Lung (tissue), 12 donors: ENCODE data around the gene CFLAR. TPM values are rescaled to one million over a fixed set of nuclear protein-coding genes. Genes with fewer than 3 reads are reported as not detected.

Source experiments
- ATAC-seq: fragments of 200-7000 bp; cut with Tn5 transposase; one replicate; pipeline ENCODE4 v1.9.1; 2020; ENCODE audit warnings: moderate number of reproducible peaks; ENCODE audit not compliant: insufficient read depth, low FRiP score
- DNase-seq, 3 donors: peaks; one replicate each; pipeline ENCODE4 v3.0.0-alpha.2; 2013 to 2017
- H3K27ac ChIP-seq, 2 donors: one replicate each; pipeline ENCODE4 v1.5.1; 2013; ENCODE audit warnings: mild to moderate bottlenecking in 2 of 2, moderate library complexity in 2 of 2, control low read depth in 1 of 2, inconsistent platforms in 1 of 2, low read depth in 1 of 2, low read length in 1 of 2
- H3K27me3 ChIP-seq, 3 donors: one replicate each; pipeline ENCODE4 v1.5.1; 2013; ENCODE audit warnings: low read length in 2 of 3; ENCODE audit not compliant: control insufficient read depth in 3 of 3, insufficient read depth in 3 of 3
- H3K36me3 ChIP-seq, 4 donors: one replicate each; pipeline ENCODE4 v1.5.1; 2013; ENCODE audit warnings: low read length in 4 of 4, mild to moderate bottlenecking in 1 of 4, moderate library complexity in 1 of 4; ENCODE audit not compliant: control insufficient read depth in 4 of 4, insufficient read depth in 4 of 4
- H3K4me1 ChIP-seq, 5 donors: one replicate each; pipeline ENCODE4 v1.5.1; 2013; ENCODE audit warnings: low read length in 5 of 5, mild to moderate bottlenecking in 2 of 5, moderate library complexity in 1 of 5; ENCODE audit not compliant: control insufficient read depth in 5 of 5, insufficient read depth in 5 of 5
- H3K4me3 ChIP-seq: one replicate; pipeline ENCODE4 v1.5.1; 2013; ENCODE audit warnings: mild to moderate bottlenecking, control low read depth, moderate library complexity
- H3K9ac ChIP-seq, 2 donors: one replicate each; pipeline ENCODE4 v1.5.1; 2013; ENCODE audit warnings: low read length in 2 of 2, control low read depth in 1 of 2; ENCODE audit not compliant: insufficient read depth in 1 of 2
- H3K9me3 ChIP-seq, 4 donors: one replicate each; pipeline ENCODE4 v1.5.1; 2013; ENCODE audit warnings: low read length in 3 of 4, mild to moderate bottlenecking in 1 of 4, moderate library complexity in 1 of 4; ENCODE audit not compliant: control insufficient read depth in 4 of 4, insufficient read depth in 3 of 4
- WGBS, 2 donors: extraction: QIAGEN DNeasy Blood & Tissue Kit; methylation state at CpG; one replicate each; pipeline ENCODE4 v1.1.7; 2013; 5-methylcytosine and 5-hydroxymethylcytosine counted together
- polyA plus RNA-seq, 2 donors: library from polyadenylated mRNA; stranded (reverse); fragments of 200-250 nt; gene quantifications; one replicate each; pipeline ENCODE4 v1.2.1, GENCODE V29; 2013
- total RNA-seq, 2 donors: library from RNA; depleted of rRNA in 1 of 2; stranded (reverse); fragments of >200 nt in 1 of 2; gene quantifications; one replicate each; pipeline ENCODE4 v1.2.1, GENCODE V29; 2014 to 2021
- TF ChIP-seq, protein P1 (sequence below): IDR thresholded peaks from 2 replicates; pipeline ENCODE4 v1.5.1; 2012; ENCODE audit warnings: mild to moderate bottlenecking; ENCODE audit errors: control extremely low read depth, extremely low read depth
- donor health status: control.
- donor health status: control.
- donor health status: Bipolar disorder and iron deficiency.
- donor health status: healthy.
- donor health status: DM: yes; HTN: yes; CAD: no.

CFLAR gene
- total and polyA plus RNA-seq, 4 donors: 101 to 345 (median 238) TPM

- H3K9ac ChIP-seq: no peak overlapping the region
- H3K27ac ChIP-seq: no peak overlapping the region
- TF ChIP-seq, protein P1, sequence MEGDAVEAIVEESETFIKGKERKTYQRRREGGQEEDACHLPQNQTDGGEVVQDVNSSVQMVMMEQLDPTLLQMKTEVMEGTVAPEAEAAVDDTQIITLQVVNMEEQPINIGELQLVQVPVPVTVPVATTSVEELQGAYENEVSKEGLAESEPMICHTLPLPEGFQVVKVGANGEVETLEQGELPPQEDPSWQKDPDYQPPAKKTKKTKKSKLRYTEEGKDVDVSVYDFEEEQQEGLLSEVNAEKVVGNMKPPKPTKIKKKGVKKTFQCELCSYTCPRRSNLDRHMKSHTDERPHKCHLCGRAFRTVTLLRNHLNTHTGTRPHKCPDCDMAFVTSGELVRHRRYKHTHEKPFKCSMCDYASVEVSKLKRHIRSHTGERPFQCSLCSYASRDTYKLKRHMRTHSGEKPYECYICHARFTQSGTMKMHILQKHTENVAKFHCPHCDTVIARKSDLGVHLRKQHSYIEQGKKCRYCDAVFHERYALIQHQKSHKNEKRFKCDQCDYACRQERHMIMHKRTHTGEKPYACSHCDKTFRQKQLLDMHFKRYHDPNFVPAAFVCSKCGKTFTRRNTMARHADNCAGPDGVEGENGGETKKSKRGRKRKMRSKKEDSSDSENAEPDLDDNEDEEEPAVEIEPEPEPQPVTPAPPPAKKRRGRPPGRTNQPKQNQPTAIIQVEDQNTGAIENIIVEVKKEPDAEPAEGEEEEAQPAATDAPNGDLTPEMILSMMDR: no peak
- ATAC-seq (no peak), DNase-seq (no peak)
- no peaks in the 10 kb centered on the region for H3K36me3 ChIP-seq
- H3K9me3 ChIP-seq: no peaks in the 10 kb centered on the region
- no peak overlapping the region for H3K4me3 ChIP-seq
- WGBS, 2 donors: 93 to 95% methylated on average over 2 of the region's 2 CpGs
- no peaks in the 10 kb centered on the region for H3K27me3 ChIP-seq
- peaks cover 0 to 3% (median 0%) of the 10 kb centered on the region in 5 donors for H3K4me1 ChIP-seq
These were observed 8.3 kb upstream of the CFLAR start for GRCh38 chr2:201107624-201108023.

DNA sequence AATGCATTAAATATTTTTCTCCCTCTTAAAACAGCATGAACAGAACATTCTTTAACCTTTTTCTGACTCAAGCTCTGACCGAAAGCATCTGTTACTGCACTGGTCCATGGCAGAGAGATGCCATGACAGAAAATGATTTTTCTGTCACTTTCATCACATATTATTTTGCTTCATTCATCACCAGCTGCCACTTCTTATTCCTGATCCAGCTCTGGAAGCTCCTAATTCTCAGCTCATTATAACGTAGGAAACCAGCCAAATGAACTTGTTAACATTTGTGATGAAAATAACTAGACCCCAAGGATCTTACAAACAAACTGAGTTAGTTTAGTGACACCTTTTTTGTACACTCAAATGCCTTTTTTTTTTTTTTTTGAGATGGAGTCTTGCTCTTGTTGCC, 7.6 kb upstream of the CFLAR start:
- 91 to 97% methylated on average over 2 of the region's 2 CpGs for WGBS, 2 donors
- H3K4me3 ChIP-seq: no peak overlapping the region
- DNase-seq: no peak
- H3K9me3 ChIP-seq: no peaks in the 10 kb centered on the region
- no peak overlapping the region for H3K27ac ChIP-seq
- TF ChIP-seq, protein P1: no peak
- no peaks in the 10 kb centered on the region for H3K27me3 ChIP-seq
- H3K36me3 ChIP-seq: no peaks in the 10 kb centered on the region
- H3K9ac ChIP-seq: no peak overlapping the region
- H3K4me1 ChIP-seq: peaks cover 0 to 3% (median 0%) of the 10 kb centered on the region in 5 donors
- no peak for ATAC-seq

- no peak overlapping the region for H3K9ac ChIP-seq
- no peak overlapping the region for H3K27ac ChIP-seq
- DNase-seq (no peak), ATAC-seq (no peak)
- H3K4me1 ChIP-seq: peaks cover 0 to 3% (median 0%) of the 10 kb centered on the region in 5 donors
- H3K4me3 ChIP-seq: no peak overlapping the region
- no peaks in the 10 kb centered on the region for H3K36me3 ChIP-seq
- H3K9me3 ChIP-seq: no peaks in the 10 kb centered on the region
- 94% methylated on average over 4 of the region's 4 CpGs for WGBS, 2 donors
- TF ChIP-seq, protein P1: no peak
- no peaks in the 10 kb centered on the region for H3K27me3 ChIP-seq
These were observed 6.8 kb upstream of the CFLAR start for GRCh38 chr2:201109186-201109585.

- no peak overlapping the region for H3K4me3 ChIP-seq
- no peak overlapping the region for H3K27ac ChIP-seq
- no peaks in the 10 kb centered on the region for H3K27me3 ChIP-seq
- no peak overlapping the region for H3K9ac ChIP-seq
- H3K36me3 ChIP-seq: no peaks in the 10 kb centered on the region
- no peak for ATAC-seq
- DNase-seq: no peak
- TF ChIP-seq, protein P1: no peak
- peaks cover 0 to 7% (median 0%) of the 10 kb centered on the region in 5 donors for H3K4me1 ChIP-seq
- H3K9me3 ChIP-seq: no peaks in the 10 kb centered on the region
These were observed 5.3 kb upstream of the CFLAR start for GRCh38 chr2:201110615-201111014.
